ENCODE data around the gene TP53BP2. TPM values are rescaled to one million over a fixed set of nuclear protein-coding genes. Genes with fewer than 3 reads are reported as not detected.

The TP53BP2 gene
- total RNA-seq, 2 experiments from 2014 or later = 21.1 to 21.7 TPM

DNA sequence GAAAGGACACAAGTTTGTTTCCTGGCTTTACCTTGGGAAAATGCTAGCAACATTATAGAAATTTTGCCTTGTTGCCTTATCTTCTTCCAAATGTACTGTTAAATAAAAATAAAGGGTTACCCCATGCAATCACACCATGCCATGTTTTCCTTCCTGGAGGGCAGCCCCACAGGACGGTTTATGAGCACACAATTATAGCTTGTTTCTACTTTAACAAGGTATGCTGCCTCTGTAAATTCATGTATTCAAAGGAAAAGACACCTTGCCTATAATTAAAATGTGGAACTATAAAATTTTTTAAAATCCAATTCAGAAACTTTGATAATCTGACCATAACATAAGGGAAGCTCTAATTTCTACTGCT is 70.1 kb downstream of the TP53BP2 start:
- H3K79me2 ChIP-seq (ENCODE audit: insufficient read depth, low read depth, low read length) = no peaks in the 10 kb centered on the region
- POLR2A ChIA-PET = no interaction called here
- H4K20me1 ChIP-seq (ENCODE audit: insufficient read depth, low read length) = no peaks in the 10 kb centered on the region
- H3K9me3 ChIP-seq (ENCODE audit: low read length) = no peaks in the 10 kb centered on the region
- H3K4me1 ChIP-seq (ENCODE audit: insufficient read depth, low read length, poor library complexity, severe bottlenecking) = no peaks in the 10 kb centered on the region
- H3K36me3 ChIP-seq (ENCODE audit: insufficient read depth, low read length) = peaks cover 34% of the 10 kb centered on the region
- DNase-seq (ENCODE audit: low spot score) = no peak
- no peak overlapping the region for H3K27ac ChIP-seq (ENCODE audit: low read depth, low read length, poor library complexity, severe bottlenecking)
- intact Hi-C loops (cut with micrococcal nuclease; ENCODE audit: unreplicated experiment) = no loop called here
- H3K4me2 ChIP-seq (ENCODE audit: low read length) = no peak overlapping the region
- no peaks in the 10 kb centered on the region for H3K9me2 ChIP-seq (ENCODE audit: insufficient read depth, low read length)
- no peak overlapping the region for H3K4me3 ChIP-seq (ENCODE audit: low read depth, low read length, poor library complexity, severe bottlenecking)
- TF ChIP-seq EZH2phosphoT487 (IDR thresholded peaks at IDR 0.05; ENCODE audit: borderline replicate concordance, low read depth, low read length) = no peak
- TF ChIP-seq, protein P1, sequence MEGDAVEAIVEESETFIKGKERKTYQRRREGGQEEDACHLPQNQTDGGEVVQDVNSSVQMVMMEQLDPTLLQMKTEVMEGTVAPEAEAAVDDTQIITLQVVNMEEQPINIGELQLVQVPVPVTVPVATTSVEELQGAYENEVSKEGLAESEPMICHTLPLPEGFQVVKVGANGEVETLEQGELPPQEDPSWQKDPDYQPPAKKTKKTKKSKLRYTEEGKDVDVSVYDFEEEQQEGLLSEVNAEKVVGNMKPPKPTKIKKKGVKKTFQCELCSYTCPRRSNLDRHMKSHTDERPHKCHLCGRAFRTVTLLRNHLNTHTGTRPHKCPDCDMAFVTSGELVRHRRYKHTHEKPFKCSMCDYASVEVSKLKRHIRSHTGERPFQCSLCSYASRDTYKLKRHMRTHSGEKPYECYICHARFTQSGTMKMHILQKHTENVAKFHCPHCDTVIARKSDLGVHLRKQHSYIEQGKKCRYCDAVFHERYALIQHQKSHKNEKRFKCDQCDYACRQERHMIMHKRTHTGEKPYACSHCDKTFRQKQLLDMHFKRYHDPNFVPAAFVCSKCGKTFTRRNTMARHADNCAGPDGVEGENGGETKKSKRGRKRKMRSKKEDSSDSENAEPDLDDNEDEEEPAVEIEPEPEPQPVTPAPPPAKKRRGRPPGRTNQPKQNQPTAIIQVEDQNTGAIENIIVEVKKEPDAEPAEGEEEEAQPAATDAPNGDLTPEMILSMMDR (conservative IDR thresholded peaks at IDR 0.05; ENCODE audit: low read length) = no peak
- no peak overlapping the region for H2AFZ ChIP-seq (ENCODE audit: low read length)
- CTCF ChIA-PET (ENCODE audit: unreplicated experiment) = no interaction called here
- BruUV-seq (replicated peaks) = no TSS peak

DNA sequence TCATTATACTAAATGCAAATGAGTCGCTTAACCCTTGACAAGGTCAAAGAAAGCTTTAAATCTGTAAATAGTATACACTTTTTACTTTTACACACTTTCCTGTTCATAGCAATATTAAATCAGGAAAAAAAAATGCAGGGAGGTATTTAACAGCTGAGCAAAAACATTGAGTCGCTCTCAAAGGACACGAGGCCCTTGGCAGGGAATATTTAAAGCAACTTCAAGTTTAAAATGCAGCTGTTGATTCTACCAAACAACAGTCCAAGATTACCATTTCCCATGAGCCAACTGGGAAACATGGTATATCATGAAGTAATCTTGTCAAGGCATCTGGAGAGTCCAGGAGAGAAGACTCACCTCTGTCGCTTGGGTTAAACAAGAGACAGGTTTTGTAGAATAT is 70.7 kb downstream of the TP53BP2 start:
- Histone ChIP-seq H3K4me1 (ENCODE audit: insufficient read depth, low read length, poor library complexity, severe bottlenecking) (no peaks in the 10 kb centered on the region), H3K27ac (ENCODE audit: low read depth, low read length, poor library complexity, severe bottlenecking) (no peak overlapping the region), H3K36me3 (ENCODE audit: insufficient read depth, low read length) (peaks cover 28% of the 10 kb centered on the region), H4K20me1 (ENCODE audit: insufficient read depth, low read length) (no peaks in the 10 kb centered on the region), H3K4me3 (ENCODE audit: low read depth, low read length, poor library complexity, severe bottlenecking) (no peak overlapping the region), H2AFZ (ENCODE audit: low read length) (no peak overlapping the region), H3K79me2 (ENCODE audit: insufficient read depth, low read depth, low read length) (no peaks in the 10 kb centered on the region), H3K9me3 (ENCODE audit: low read length) (no peaks in the 10 kb centered on the region), H3K9me2 (ENCODE audit: insufficient read depth, low read length) (no peaks in the 10 kb centered on the region), H3K4me2 (ENCODE audit: low read length) (no peak overlapping the region)
- POLR2A ChIA-PET = no interaction called here
- TF ChIP-seq, protein P1 (conservative IDR thresholded peaks at IDR 0.05; ENCODE audit: low read length) = no peak
- TF ChIP-seq EZH2phosphoT487 (IDR thresholded peaks at IDR 0.05; ENCODE audit: borderline replicate concordance, low read depth, low read length) = no peak
- BruUV-seq (replicated peaks) = no TSS peak
- DNase-seq (ENCODE audit: low spot score) = no peak
- intact Hi-C loops (cut with micrococcal nuclease; ENCODE audit: unreplicated experiment) = no loop called here
- CTCF ChIA-PET (ENCODE audit: unreplicated experiment) = no interaction called here

- H3K4me2 ChIP-seq (ENCODE audit: low read length) = no peak overlapping the region
- H3K36me3 ChIP-seq (ENCODE audit: insufficient read depth, low read length) = peaks cover 23% of the 10 kb centered on the region
- intact Hi-C loops (cut with micrococcal nuclease; ENCODE audit: unreplicated experiment) = no loop called here
- no peak overlapping the region for H3K27ac ChIP-seq (ENCODE audit: low read depth, low read length, poor library complexity, severe bottlenecking)
- BruUV-seq (replicated peaks) = no TSS peak
- H3K4me3 ChIP-seq (ENCODE audit: low read depth, low read length, poor library complexity, severe bottlenecking) = no peak overlapping the region
- no peaks in the 10 kb centered on the region for H3K79me2 ChIP-seq (ENCODE audit: insufficient read depth, low read depth, low read length)
- no peaks in the 10 kb centered on the region for H4K20me1 ChIP-seq (ENCODE audit: insufficient read depth, low read length)
- H2AFZ ChIP-seq (ENCODE audit: low read length) = no peak overlapping the region
- H3K9me3 ChIP-seq (ENCODE audit: low read length) = no peaks in the 10 kb centered on the region
- ChIA-PET CTCF (ENCODE audit: unreplicated experiment) (no interaction called here), POLR2A (interaction anchor here (0.5 kb wide), 1 partner anchor 29 kb away, joined by 3 read pairs; no protein-coding TSS in a partner anchor)
- no peak for TF ChIP-seq EZH2phosphoT487 (IDR thresholded peaks at IDR 0.05; ENCODE audit: borderline replicate concordance, low read depth, low read length)
- TF ChIP-seq, protein P1 (conservative IDR thresholded peaks at IDR 0.05; ENCODE audit: low read length) = no peak
- no peak for DNase-seq (ENCODE audit: low spot score)
- no peaks in the 10 kb centered on the region for H3K4me1 ChIP-seq (ENCODE audit: insufficient read depth, low read length, poor library complexity, severe bottlenecking)
- H3K9me2 ChIP-seq (ENCODE audit: insufficient read depth, low read length) = no peaks in the 10 kb centered on the region
Observed at GRCh38 chr1:223774134-223774814, 71.5 kb downstream of the TP53BP2 start.

Data from OCI-LY7 (cell line).